ENCODE data around the gene TMEM135.
"Not testable (repeated sequence)": the region's sequence is repeated elsewhere in the genome, so short reads cannot be mapped to it uniquely, and the experiment has no call there.

TMEM135 gene

DNA sequence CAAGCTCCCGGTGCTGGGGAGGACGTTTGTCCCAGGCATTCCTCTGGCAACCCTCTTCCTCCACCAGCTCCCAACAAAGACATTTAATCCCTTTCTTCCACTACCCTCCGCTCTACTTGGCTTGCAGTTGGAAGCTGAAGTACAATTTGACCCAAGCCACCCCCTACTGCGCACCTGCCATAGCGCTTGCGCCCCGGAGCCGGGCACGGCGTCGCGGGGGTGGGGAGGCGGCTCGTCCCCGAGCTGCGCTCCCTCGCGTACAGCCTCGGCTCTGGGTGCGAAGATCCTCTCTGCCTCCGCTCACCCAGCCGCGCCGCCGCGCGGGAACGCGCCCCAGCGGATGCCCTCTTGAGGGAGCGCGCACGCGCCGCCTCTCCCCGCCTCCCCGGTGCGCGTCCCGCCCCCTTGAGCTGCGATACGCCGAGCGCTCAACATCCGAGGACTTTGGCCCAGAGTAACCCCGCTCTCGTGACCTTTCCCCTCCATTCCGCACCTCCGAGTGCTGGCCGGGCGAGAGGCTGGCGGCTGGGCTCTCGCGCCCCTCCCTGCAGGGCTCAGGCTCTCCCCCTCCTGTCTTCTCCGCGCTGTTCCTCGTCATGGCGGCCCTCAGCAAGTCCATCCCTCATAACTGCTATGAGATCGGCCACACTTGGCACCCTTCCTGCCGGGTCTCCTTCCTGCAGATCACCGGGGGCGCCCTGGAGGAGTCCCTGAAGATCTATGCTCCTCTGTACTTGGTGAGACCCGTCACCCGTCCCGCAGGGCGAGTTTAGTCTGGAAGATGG lies at the start of gene TMEM135:
Gene TMEM135 (plus strand): TSS at position 485 of the 785 bp plus-strand sequence. CDS start 112 bp downstream, at position 597.
- DNase-seq (ENCODE audit: low read depth in 1 of 2, low spot score in 1 of 2): peak; percentile 82 to 87

- no peak for DNase-seq (ENCODE audit: low read depth in 1 of 2, low spot score in 1 of 2)
These were observed 49.3 kb upstream of the TMEM135 start for GRCh38 chr11:86988351-86988881.

GRCh38 chr11:86990031-86990430 lies 47.7 kb upstream of the TMEM135 start:
- DNase-seq (ENCODE audit: low read depth in 1 of 2, low spot score in 1 of 2): no peak

DNA sequence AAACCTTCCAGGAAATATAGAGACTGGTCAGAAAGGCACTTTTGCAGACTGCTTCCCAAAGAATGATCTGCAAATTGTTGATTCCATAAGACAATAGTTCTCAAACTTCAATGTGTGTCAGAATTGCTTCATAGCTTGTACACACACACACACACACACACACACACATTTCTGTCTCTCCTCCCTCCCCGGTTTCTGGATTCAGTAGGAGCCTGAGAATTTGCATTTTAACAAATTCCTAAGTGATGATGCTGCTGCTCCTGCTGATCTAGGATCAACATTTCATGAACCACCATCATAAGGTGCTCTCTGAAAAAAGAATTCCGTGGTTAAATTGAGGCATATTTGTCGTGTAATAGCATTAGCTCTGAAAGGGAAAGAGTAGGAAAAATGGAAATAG lies 47.2 kb upstream of the TMEM135 start:
- DNase-seq (ENCODE audit: low read depth in 1 of 2, low spot score in 1 of 2): no peak

- no peak for DNase-seq (ENCODE audit: low read depth in 1 of 2, low spot score in 1 of 2)
These were observed 46.4 kb upstream of the TMEM135 start for GRCh38 chr11:86991341-86991740.

- not testable (repeated sequence) for DNase-seq (ENCODE audit: low read depth in 1 of 2, low spot score in 1 of 2)
These were observed 45.4 kb upstream of the TMEM135 start for GRCh38 chr11:86992340-86992739.

GRCh38 chr11:86993031-86993430 lies 44.7 kb upstream of the TMEM135 start:
- no peak for DNase-seq (ENCODE audit: low read depth in 1 of 2, low spot score in 1 of 2)

- no peak for DNase-seq (ENCODE audit: low read depth in 1 of 2, low spot score in 1 of 2)
These were observed 40.7 kb upstream of the TMEM135 start for GRCh38 chr11:86996953-86997570.

GRCh38 chr11:86999388-86999787 lies 38.3 kb upstream of the TMEM135 start:
- no peak for DNase-seq (ENCODE audit: low read depth in 1 of 2, low spot score in 1 of 2)

GRCh38 chr11:86999859-87000753 lies 37.6 kb upstream of the TMEM135 start:
- DNase-seq (ENCODE audit: low read depth in 1 of 2, low spot score in 1 of 2): no peak

DNA sequence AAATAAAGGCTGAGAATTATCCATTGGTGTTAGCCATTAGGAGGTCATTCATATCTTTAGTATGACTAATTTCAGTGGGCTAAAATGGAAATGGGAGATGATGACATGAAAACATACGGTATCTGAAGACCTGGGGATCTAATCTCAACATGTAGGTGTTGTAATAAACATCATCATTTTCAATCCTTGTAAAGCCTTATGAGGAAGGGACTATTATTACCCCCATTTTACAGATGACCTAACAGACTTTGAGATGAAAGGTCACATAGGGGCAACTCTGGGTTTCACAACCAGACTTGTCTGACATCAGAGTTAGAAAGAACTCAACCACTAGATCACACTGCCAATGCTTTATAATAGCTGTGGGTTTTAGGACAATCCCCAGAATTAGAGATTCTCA lies 34.8 kb upstream of the TMEM135 start:
- DNase-seq (ENCODE audit: low read depth in 1 of 2, low spot score in 1 of 2): no peak

- DNase-seq (ENCODE audit: low read depth in 1 of 2, low spot score in 1 of 2): not testable (repeated sequence)
These were observed 33.5 kb upstream of the TMEM135 start for GRCh38 chr11:87004281-87004680.

GRCh38 chr11:87005569-87005921 lies 32.2 kb upstream of the TMEM135 start:
- no peak for DNase-seq (ENCODE audit: low read depth in 1 of 2, low spot score in 1 of 2)

GRCh38 chr11:87006035-87006434 lies 31.7 kb upstream of the TMEM135 start:
- no peak for DNase-seq (ENCODE audit: low read depth in 1 of 2, low spot score in 1 of 2)

DNA sequence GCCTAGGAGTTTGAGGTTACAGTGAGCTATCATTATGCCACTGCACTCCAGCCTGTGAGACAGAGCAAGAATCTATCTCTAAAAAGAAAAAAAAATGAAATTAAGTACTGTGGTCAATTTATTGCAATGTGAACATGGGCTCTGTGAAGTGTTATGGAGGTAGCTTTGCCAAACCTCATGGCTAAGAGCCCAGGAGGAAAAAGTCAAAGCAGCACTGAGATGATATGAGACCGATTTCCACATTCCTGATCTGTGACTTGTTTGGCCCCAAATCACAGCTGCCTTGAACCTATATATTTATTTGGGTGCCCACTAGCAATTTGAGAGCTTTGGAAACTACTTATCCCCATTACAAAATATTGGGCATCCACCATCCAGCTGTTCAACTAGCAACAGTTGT lies 29.8 kb upstream of the TMEM135 start:
- DNase-seq (ENCODE audit: low read depth in 1 of 2, low spot score in 1 of 2): no peak

DNA sequence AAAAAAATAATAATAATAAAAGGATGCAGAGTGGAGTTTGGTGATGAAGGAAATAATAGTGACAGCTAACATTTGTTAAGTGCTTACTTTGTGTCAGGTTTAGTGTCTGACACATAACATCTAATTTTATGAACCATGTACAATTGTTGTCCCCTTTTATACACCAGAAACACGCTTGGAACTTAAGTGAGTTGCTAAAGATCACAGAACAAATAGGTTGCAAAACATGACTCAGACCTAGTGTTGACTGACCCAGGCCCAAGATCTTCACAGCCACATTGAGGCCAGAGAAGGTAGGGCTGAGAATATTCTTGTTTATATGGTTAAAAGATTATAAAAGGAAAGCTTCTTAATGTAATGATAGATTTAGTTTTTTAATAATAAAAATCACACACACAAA lies 25.6 kb upstream of the TMEM135 start:
- DNase-seq (ENCODE audit: low read depth in 1 of 2, low spot score in 1 of 2): no peak

- no peak for DNase-seq (ENCODE audit: low read depth in 1 of 2, low spot score in 1 of 2)
These were observed 25.1 kb upstream of the TMEM135 start for GRCh38 chr11:87012673-87013072.

- DNase-seq (ENCODE audit: low read depth in 1 of 2, low spot score in 1 of 2): no peak
These were observed 23.6 kb upstream of the TMEM135 start for GRCh38 chr11:87013912-87014825.

DNA sequence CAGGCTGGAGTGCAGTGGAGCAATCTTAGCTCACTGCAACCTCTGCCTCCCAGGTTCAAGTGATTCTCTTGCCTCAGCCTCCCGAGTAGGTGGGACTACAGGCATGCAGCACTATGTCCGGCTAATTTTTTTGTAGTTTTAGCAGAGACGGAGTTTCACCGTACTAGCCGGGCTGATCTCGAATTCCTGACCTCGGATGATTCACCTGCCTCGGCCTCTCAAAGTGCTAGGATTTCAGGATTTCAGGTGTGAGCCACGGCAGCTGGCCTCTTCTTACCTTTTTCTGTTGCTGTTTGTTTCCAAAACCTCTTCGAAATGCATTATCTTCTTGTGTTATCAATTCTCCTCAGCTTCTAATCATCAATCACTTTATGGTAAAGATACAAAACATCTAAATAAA lies 22.1 kb upstream of the TMEM135 start:
- no peak for DNase-seq (ENCODE audit: low read depth in 1 of 2, low spot score in 1 of 2)

GRCh38 chr11:87019613-87020271 lies 18.0 kb upstream of the TMEM135 start:
- no peak for DNase-seq (ENCODE audit: low read depth in 1 of 2, low spot score in 1 of 2)

Measured in activated T-helper 1 cell treated with anti-CD3 and anti-CD28 coated beads, Interleukin-2, amount 50 U/mL, for 16 hours (primary cell).